NCI-H1105 treated with DMSO at 0.1 percent for 48 hours (cell line): ENCODE data around the gene DNASE1.

Experiments
- DNase-seq: peaks from one replicate; lab custom pipeline; 2025; lab: John Stamatoyannopoulos, UW

The DNASE1 gene

GRCh38 chr16:3664187-3664896 lies 9.9 kb downstream of the DNASE1 start:
- DNase-seq, result no peak

GRCh38 chr16:3665508-3665907 lies 11.0 kb downstream of the DNASE1 start:
- DNase-seq, result no peak

DNA sequence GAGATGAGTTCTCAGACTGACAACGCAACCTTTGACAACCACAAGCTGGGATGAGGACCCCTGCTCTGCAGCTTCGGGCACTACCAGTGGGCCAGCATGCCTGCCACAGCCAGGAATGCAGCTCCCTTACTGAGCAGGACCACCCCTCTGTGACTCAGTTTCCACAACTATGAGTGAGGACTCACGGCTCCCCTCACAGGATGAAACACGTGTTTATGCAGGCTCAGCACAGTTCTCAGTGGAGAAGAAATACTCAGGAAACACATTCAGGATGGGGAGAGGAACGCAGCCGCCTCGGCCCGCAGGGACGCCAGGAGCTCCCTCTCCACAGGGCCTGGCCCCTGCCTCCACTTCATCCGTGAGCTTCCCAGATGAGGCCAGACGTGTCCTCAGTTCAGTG lies 14.1 kb downstream of the DNASE1 start:
- no peak for DNase-seq

DNA sequence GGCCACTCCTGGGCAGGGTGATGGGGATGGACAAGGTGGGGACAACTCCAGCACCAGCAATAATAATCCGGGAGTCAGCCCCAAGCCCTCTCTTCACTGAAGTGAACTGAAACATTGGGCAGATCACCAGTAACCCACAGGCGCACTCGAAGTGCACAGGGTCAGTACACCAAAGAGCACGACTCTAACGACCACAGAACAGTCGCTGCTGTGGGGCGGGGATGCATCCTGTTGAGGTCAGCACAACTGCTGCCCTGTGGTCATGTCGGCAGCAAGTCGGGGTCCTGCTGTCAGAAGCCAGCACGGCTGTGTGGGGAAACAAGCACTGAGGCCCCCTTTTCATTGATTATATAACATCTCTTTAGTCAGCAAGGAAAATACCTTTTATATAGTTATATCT lies 14.6 kb downstream of the DNASE1 start:
- DNase-seq, result no peak

DNA sequence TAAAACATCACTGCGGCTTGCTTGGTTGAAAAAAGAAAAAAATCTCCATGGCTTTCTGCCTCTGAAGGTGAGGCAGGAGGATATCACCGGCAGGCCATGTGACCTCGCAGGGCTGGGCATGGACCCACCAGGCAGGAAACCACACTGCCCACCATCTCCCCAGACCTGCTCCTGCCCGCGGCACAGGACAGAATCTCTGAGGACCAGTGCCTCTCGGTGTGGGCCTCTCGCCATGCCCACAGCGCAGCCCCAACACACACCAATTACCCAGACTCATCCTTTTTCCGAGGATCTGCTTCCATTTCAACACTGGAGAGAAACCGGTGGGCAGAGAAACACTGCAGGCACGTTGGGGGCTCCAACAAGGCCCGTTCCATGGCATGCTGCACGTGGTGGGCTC lies 16.2 kb downstream of the DNASE1 start:
- no peak for DNase-seq

DNA sequence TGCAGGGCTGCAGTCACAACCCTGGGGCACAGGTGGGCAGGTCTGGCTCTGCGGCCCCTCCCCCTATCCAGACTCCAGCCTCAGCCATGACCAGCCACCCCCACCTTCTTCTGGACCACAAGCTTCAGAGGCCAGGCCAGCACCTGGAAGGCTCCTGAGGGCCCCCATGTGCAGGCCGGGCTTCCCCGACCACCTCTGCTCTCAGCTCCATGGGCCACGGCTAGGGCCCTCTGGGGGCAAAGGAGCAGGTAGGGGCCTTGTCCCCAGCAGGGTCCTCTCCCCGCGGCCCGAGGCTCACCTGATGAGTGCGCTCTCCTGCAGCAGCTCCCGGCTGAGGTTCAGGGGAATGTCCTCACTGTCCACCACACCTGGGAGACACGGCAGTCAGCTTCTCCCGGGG lies 16.9 kb downstream of the DNASE1 start:
- DNase-seq, result no peak

GRCh38 chr16:3672571-3673041 lies 18.1 kb downstream of the DNASE1 start:
- no peak for DNase-seq

DNA sequence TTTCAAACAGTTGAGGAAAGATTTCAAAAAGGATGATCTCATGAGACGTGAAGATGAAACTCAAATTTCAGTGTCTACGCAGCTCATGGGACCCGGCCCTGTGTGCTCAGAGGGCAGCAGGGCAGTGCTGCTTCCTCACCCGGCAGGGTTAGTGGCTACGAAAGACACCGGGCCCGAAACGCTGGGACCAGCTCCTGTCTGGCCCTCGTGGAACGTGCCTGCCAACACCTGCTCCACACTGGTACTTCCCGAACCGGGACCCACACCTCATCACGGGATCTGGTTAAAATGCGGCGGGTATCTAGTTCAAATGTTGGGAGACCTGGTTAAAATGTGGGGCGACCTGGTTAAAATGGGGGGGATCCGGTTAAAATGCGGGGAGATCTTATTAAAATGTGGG lies 18.7 kb downstream of the DNASE1 start:
- DNase-seq, result no peak

GRCh38 chr16:3673676-3674377 lies 19.3 kb downstream of the DNASE1 start:
- no peak for DNase-seq

DNA sequence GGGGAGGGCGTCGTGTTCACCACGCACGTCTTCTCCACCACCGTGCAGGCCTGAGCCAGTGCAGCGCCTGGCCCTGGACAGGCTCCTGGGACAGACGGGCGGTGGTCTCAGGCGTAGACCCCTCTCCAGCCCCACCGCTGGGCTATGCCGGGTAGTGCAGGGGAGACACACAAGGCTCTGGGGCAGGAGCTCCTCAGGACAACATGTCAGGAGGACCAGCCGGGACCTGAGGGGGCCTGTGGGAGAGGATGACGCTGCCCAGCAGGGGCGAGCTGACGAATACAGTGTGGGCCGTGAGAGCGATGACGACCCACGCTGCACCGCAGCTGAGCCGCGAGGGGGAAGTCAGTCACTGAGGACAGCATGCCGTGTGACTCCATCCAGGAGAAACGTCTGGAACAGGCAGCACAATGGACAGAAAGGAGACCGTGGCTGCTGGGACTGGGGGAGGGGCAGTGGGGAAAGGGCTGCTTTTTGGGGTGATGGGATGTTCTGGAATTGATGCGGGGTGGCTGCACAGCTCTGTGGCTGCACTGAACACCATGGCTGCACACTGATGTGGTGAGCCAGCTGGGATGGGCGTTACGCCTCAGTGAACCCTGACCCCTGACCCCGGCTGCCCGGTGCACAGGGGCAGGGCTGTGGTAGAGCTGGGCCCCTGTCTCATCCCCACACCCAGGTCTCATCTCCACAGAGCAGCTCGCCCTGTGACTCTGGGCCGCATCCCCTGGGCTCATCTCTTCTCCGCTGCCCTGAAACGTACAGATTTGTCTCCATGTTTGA lies 20.2 kb downstream of the DNASE1 start:
- no peak for DNase-seq

DNA sequence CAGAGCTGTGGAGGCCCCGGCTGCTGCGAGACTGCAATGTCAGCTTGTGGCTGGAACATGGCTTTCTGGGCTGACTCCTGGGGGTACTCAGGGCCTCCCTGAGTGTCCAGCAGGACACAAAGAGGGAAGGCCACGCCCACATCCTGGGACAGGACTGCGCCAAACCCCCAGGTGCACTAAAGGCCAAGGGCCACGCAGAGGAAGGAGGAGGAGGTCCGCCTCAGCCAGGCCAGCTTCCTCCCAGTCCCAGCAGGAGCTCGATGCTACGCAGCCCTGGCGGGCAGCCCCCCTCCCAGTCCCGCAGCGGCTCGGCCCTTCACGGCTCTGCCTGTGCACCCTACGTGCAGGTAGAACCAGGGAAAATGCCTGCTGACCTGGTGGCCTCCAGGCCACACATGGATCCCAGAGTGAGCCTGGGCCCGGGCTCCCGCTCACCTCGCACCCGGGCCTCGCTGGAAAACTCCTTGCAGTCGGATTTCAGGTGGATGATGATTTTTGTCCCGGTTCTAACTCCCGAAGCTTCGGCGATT lies 21.2 kb downstream of the DNASE1 start:
- no peak for DNase-seq

- DNase-seq, result no peak
Observed at GRCh38 chr16:3677994-3678393, 23.5 kb downstream of the DNASE1 start.

DNA sequence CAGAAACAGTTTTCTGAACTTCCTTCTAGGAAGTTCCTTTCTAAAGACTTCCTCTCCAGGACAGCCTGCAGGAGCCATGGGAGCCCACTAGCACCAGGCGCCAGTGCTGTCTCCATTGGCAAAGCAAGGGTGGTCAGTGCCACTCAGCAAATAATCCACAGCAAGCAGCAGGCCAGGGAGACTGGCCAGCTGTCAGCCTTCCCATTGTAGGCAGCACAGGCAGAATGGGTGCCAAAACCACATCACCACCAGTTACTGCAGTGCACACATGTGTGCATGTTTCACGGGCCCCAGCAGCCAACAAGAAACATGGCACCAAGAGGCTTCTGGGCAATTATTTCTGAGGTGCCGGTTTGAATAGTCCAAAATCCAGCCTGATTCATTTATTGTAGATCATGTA lies 26.7 kb downstream of the DNASE1 start:
- no peak for DNase-seq

DNA sequence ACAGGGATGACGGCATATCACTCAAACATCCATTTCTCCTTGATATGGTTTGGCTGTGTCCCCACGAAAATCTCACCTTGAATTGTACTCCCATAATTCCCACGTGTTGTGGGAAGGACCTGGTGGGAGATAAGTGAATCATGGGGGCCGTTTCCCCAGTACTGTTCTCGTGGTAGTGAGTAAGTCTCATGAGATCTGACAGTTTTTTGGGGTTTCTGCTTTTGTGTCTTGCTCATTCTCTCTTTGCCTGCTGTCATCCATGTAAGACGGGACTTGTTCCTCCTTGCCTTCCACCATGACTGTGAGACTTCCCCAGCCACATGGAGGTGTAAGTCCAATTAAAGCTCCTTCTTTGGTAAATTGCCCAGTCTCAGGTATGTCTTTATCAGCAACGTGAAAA lies 32.5 kb downstream of the DNASE1 start:
- no peak for DNase-seq

DNA sequence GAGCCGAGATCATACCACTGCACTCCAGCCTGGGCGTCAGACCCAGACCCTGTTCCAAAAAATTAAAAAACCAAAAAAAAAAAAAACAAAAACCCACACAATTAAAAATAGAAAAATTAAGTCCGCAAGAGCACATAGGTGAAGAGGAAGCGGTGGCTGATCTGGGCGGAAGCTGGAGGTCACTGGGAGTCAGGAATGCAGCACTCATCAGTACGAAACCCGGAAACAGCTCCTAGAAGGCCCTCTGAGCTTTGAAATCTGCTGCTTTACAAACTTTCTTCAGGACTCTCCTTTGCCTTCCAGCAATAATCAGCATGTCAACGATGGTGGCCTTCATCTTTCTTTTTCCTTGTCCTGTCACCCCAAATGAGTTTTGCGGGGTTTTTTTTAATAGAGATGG lies 33.3 kb downstream of the DNASE1 start:
- no peak for DNase-seq

DNA sequence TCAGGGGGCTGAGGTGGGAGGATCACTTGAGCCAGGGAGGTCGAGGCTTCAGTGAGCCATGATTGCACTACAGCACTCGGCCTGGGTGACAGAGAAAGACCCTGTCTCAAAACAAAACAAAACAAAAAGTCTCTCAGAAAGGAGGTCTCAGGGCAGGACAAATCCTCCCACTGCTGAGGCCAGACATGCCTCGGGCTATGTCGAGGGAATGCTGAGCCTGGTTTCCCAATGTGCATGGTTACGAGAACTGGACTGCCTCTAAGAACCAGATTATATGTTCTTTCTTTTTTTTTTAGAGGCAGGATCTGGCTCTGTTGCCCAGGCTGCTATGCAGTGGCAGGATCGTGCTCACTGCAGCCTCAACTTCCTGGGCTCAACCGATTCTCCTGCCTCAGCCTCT lies 35.2 kb downstream of the DNASE1 start:
- no peak for DNase-seq

GRCh38 chr16:3690470-3690928 lies 36.0 kb downstream of the DNASE1 start:
- peak; percentile 54 for DNase-seq

GRCh38 chr16:3690980-3691720 lies 36.7 kb downstream of the DNASE1 start:
- no peak for DNase-seq

DNA sequence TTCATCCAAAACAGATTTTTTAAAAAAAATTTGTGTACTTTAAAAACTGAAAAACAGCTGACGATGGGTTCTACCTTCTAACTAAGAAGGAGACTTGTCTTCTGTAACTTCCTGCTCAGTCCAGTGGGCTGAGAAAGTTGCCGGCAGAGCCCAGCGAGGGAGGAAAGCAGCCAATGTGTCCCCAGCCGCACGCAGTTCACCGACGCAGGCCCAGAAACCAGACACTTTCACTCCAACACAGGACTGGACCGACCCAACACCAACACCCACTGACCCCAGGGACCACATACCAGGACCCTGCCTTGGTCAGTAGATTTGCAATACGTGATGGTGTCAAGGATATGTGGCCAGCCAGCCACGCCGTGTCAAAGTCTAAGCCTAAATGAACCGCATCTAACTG lies 37.3 kb downstream of the DNASE1 start:
- no peak for DNase-seq

GRCh38 chr16:3694051-3694450 lies 39.6 kb downstream of the DNASE1 start:
- no peak for DNase-seq

- DNase-seq, result no peak
Observed at GRCh38 chr16:3695610-3696369, 41.3 kb downstream of the DNASE1 start.
